Measurements from ENCODE around the gene P3H2.

Gene P3H2

GRCh38 chr3:190125436-190126068, 4.9 kb upstream of the P3H2 start:
- no peak for DNase-seq

GRCh38 chr3:190124067-190124466, 3.4 kb upstream of the P3H2 start:
- no peak for DNase-seq

- no peak for DNase-seq
Observed at GRCh38 chr3:190122198-190122771, 1.6 kb upstream of the P3H2 start.

- DNase-seq: no peak
Observed at GRCh38 chr3:190121383-190121782, 686 bp upstream of the P3H2 start.

GRCh38 chr3:190121061-190121377, 322 bp upstream of the P3H2 start:
- DNase-seq: no peak

- no peak for DNase-seq
Observed at GRCh38 chr3:190119461-190120268, 1.0 kb downstream of the P3H2 start.

- DNase-seq: no peak
Observed at GRCh38 chr3:190118438-190118837, 2.3 kb downstream of the P3H2 start.

GRCh38 chr3:190117981-190118380, 2.7 kb downstream of the P3H2 start:
- DNase-seq: no peak

GRCh38 chr3:190116551-190117067, 4.1 kb downstream of the P3H2 start:
- DNase-seq: no peak

- DNase-seq: no peak
Observed at GRCh38 chr3:190110826-190111225, 9.9 kb downstream of the P3H2 start.

- no peak for DNase-seq
Observed at GRCh38 chr3:190109441-190109840, 11.3 kb downstream of the P3H2 start.

- DNase-seq: no peak
Observed at GRCh38 chr3:190108804-190109203, 11.9 kb downstream of the P3H2 start.

GRCh38 chr3:190105876-190106275, 14.8 kb downstream of the P3H2 start:
- DNase-seq: no peak

GRCh38 chr3:190101320-190102011, 19.2 kb downstream of the P3H2 start:
- DNase-seq: no peak

GRCh38 chr3:190099099-190099498, 21.6 kb downstream of the P3H2 start:
- no peak for DNase-seq

GRCh38 chr3:190097617-190098016, 23.1 kb downstream of the P3H2 start:
- no peak for DNase-seq

GRCh38 chr3:190097025-190097424, 23.7 kb downstream of the P3H2 start:
- no peak for DNase-seq

GRCh38 chr3:190096345-190096744, 24.4 kb downstream of the P3H2 start:
- DNase-seq: no peak

- no peak for DNase-seq
Observed at GRCh38 chr3:190094160-190094718, 26.5 kb downstream of the P3H2 start.

- DNase-seq: no peak
Observed at GRCh38 chr3:190092250-190092649, 28.4 kb downstream of the P3H2 start.

GRCh38 chr3:190089711-190090110, 31.0 kb downstream of the P3H2 start:
- no peak for DNase-seq

- DNase-seq: no peak
Observed at GRCh38 chr3:190088890-190089289, 31.8 kb downstream of the P3H2 start.

- no peak for DNase-seq
Observed at GRCh38 chr3:190086191-190086590, 34.5 kb downstream of the P3H2 start.

Data from NCI-H1092 treated with DMSO at 0.1 percent for 48 hours (cell line).